HTERT RPE-1 (cell line): Measurements from ENCODE around the gene PPP1R36.
"Not testable (repeated sequence)": the region's sequence is repeated elsewhere in the genome, so short reads cannot be mapped to it uniquely, and the experiment has no call there.

Source experiments
- in situ Hi-C: fragments of 300-500 bp; cut with MboI; formaldehyde crosslinking; loops from 4 replicates; pipeline ENCODE4 v1.14.3; 2020; ENCODE audit warnings: low sequenced_read_pairs

PPP1R36 gene

DNA sequence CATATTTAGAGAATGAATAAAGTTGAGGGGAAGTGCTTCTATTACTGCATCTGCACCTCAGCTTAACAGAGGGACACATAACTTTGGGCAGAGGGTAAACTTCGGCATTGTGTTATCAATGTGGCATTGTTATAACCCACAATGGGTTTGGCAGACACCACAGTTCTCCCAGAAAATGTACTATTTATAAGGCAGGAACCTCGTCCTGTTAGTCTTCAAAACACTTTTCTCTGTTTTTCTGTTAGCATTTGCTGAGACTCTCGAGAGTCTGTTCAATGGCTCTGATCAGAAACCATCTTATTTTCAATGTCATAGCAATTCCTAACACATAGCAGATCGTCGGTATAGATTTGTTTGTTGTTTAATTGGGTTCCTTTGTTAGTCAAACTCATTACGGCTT, 13.9 kb downstream of the PPP1R36 start:
- in situ Hi-C loops: no loop called here

DNA sequence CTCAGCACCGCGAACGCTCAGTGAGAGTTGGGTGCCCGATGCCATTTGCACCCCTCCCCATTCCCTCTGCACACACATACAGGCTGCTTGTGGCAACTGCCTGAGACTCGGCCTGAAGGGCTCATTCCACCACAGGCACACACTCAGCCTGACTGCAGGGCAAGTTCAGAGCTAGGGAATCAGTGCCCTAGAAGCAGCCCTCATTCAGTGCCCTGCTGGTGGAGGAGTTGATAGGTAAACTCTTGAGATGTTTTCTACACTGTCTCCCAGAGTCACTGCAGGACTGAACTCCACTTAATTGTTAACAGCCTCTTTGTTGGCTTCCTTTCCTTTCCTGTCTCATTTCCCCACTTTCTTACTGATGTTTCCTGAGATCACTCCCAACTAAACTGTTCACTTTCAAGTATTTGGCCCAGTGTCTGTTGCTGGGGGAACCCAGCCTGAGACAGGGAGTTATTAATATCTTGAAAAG, 16.9 kb downstream of the PPP1R36 start:
- in situ Hi-C loops: no loop called here

DNA sequence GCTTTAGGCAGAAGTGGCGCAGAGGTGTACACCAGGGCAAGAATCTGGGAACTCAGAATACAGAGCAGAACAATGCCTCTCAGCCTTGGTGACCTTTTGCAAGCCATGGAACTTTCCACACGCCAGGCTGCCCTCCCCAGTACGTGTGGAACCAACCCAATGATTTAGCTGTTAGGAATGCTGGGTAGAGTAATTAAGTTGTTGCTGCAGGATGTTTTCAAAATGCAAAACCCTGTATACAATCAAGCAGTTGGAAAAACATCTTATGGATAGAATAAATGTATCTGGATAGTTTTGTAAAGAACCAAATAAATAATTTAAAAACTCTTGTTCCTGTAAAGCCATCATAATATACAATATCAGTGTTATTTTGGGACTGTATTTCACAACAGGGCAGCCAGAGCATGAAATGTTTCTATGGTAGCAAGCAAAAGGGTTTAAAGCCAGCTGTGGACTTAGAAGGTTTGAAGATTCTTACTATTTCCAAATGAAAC, 19.4 kb downstream of the PPP1R36 start:
- in situ Hi-C loops: no loop called here

DNA sequence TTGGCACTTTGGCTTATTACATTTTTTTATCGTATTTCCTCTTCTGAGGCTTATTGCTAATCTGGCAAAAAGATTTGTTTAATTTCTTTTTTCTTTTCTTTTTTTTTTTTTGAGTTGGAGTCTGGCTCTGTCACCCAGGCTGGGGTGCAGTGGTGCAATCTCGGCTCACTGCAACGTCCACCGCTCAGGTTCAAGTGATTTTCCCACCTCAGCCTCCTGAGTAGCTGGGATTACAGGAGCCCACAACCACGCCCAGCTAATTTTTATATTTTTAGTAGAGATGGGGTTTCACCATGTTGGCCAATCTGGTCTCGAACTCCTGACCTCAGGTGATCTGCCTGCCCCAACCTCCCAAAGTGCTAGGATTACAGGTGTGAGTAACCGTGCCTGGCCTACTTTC, 19.9 kb downstream of the PPP1R36 start:
- in situ Hi-C loops: not testable (repeated sequence)

DNA sequence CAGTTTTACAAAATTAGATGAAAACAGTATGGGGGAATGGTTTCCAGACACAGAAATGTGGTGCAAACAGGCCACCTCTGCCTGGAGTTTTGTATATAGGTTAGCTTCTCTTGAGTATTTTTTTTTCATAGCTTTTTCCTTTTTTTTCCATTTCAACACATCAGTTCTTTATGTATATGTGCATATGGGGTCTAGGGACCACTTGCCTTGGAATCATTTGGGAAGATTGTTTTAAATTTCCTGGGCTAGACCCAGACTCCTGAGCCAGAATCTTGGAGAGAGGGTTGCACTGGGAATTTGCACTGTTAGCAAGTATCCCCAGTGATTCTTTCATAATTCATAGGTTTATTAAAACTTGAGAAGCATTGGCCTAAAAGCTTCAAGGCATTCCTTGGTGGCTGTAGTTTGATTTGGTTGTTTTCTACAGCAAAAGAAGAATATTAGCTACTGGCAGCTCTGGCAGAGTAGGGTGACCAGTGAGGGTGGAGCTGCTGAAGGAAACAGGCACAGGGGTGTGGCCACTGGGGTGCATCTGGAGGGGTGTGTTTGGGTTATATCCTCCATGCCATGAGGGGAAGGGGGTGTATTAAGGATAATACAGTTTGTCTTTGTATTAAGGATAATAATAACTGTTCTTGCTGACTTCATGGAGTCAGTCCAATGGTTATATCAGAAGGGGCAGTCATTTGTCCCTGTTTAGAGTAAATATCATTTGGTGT, 22.8 kb downstream of the PPP1R36 start:
- in situ Hi-C loops: no loop called here

DNA sequence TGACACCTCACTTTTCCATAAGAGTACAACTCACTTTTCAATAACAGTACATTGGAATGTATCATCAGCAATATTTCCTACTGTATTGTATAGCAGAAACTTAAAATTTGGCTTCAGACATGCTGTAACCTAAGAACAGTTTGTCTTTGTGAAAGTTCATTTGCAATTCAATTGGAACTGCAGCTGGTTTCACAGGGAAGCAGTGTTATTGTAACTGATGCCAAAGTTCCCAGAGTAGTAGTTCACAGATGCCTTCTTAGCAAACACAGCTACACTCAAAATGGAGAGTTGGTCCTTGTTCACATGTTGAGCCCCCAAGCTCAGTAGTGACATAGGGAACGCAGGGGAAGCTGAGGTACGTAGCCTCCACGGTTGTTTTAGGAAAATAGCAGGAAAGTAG, 23.3 kb downstream of the PPP1R36 start:
- in situ Hi-C loops: no loop called here

DNA sequence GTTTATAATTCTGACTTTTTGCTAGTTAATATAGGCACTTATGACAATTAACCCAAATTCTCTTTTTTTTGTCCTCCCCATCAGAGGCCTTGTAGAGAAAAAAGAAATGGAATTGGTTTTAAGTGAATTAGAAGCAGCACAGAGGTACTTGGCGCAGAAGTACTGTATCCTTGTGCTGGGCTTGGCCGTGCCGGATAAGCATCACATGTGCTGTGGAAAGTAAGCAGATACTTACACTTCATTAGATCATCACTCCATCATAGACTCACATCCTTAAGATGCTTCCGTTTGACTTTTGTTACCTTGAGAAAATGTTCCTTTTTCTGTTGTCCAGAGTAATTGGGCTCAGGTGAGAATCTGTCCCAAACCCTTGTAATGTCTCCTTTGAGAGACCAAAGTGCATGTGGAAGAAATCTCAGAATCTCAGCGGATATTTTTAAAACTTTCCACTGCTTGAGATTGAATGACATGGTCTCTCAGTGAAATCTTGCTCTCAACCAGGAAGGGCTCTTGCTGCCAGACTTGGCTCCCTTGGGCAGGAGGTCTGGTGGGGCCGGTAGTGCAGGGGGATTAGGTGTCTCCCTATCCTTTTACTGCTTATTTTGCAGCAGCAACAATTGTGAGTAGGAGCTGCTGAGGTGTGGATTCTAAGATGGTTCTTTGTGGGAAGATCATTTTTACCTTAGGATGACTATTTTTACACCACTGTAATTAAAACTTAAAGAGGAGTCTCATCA, 24.8 kb downstream of the PPP1R36 start:
- in situ Hi-C loops: no loop called here

DNA sequence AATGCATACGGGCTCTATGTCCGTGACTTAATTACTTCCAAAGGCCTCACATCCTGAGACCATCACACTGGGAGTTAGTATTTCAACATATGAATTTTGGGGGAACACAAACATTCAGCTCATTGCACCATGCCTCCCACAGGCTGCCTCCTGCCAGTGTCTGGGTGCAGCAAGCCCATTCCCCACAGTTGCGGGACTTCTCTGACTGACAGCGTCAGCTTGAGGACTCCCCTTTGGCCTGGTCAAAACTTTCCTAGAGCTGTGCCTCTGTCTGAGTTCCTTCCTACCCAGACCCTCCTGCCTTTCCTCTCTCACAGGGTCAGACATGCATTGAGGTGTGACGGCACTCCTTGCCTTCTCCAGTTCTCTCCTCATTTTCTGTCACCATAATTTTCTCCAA, 27.4 kb downstream of the PPP1R36 start:
- in situ Hi-C loops: no loop called here

DNA sequence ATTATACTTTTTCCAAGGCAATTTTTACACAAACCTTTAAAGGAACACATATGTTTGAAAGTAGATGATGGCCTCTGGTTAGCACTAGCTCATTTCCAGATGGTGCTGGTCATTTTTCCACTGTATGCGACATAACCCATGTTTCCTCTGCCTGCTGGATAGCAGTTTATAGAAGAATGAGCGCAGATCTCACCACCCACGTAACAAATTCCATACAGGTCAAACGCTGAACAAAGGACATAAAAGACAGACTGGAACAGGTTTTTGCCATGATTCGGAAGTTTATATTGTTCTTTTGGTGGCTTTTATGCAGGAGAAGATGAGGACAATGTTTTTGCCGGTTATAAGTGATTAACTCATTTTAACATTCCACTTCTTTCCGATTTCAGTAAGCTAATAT, 30.7 kb downstream of the PPP1R36 start:
- in situ Hi-C loops: no loop called here

DNA sequence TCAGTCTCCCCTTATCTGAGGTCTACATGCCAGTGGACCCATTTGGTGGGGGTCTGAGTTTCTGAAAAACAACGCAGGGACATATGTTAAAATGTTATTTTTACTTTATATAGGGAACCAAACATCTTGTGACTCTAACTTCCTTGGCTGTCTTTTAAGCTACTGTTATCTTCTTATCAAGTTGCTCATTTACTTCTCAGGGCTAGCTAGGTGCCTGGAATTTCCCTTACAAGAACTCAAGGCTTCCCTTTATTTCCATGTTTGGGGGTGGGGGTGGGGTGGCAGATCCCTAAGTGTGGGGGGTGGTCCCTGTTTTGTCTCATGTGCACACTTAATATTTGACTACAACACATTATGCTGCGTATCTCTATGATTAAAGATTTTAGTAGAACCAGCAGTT, 31.6 kb downstream of the PPP1R36 start:
- in situ Hi-C loops: no loop called here

DNA sequence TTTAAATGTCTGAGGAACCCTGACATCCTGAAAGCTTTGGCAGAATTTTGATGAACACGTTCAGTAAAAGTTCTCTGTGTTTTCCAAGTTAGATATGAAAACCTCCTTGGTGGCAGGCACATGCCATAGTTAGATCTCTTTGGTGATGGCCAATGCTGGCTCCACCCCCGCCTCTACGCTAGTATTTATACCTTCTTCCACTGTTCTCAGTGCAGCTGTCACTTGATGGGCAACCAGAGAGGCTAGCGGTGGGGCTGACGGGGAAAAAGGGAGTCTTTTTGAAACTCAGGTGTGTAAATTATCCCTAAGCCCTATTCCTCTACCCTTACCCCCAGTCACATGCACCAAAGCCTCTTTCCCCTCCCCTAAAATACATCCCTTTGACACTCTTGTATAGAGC, 32.1 kb downstream of the PPP1R36 start:
- in situ Hi-C loops: no loop called here

DNA sequence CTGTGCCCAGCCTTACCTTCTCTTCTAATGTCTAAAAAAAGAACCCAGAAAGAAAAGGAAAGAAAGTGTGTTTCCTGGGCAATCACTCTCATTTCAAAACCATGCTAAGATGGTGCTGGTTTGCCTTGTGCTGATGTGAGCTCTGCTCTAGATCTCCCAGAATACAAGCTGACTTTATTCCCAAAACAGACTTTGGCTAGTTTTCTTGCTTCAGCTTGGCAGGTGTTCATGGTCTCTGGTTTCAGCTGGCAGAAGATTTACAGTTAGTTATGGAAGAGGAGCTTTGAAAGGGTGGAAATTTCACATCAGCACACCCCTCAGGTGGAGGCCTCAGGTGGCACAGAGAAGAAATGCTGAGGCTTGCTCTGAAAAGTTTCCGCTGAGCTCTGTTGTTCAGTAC, 34.4 kb downstream of the PPP1R36 start:
- in situ Hi-C loops: no loop called here

DNA sequence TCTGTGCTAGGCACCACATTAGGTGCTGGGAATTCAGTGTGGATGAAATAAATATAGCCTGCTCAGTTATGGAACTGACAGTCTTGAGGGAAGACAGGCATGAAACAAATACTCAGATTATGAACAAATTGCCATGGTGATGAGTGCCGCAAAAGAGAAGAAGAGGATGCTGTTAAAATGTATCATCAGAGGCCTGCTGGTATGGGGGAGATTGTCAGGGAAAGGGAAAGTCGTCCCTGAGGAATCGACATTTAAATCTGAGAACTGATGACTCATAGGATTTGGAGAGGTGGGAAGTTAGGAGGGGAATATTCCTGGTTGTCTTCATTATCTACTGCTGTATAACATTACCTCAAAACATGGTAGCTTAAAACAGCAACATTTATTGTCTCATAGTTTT, 42.0 kb downstream of the PPP1R36 start:
- in situ Hi-C loops: no loop called here

DNA sequence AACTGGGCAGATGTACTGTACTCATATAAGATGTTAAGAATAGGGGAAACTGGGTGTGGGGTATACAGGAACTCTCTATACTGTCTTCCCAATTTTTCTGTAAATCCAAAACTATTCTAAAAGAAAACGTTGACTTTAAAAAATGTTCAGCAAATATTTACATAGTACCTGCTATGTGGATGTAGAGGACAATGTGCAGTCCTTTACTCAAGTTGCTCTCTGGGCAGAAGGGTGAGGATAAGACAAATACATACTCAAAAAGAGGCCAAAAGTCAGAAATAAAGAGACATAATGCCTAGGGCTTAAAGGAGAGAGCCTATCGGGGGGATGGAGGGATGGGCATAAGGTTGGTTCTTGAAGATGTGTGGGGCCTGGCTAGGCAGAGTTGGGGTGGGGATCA, 44.7 kb downstream of the PPP1R36 start:
- in situ Hi-C loops: no loop called here

DNA sequence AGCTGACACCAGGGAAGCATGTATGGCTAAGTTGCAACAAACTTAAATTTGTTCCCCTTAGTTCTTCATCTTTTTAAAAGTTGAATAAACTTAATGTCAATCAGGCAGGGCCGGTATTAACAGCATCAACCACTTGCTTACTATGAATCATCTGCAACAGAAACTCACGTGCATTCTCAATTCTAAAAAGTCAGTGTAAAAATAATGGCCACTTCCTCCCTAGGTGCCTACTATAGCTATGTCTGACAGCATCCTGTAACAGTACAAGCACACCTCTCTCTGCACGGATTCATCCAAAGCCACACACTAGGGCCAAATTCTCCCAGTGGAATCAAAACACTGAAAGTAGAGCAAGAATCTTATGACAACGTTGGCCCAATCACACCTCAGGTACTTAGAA, 48.6 kb downstream of the PPP1R36 start:
- in situ Hi-C loops: no loop called here

DNA sequence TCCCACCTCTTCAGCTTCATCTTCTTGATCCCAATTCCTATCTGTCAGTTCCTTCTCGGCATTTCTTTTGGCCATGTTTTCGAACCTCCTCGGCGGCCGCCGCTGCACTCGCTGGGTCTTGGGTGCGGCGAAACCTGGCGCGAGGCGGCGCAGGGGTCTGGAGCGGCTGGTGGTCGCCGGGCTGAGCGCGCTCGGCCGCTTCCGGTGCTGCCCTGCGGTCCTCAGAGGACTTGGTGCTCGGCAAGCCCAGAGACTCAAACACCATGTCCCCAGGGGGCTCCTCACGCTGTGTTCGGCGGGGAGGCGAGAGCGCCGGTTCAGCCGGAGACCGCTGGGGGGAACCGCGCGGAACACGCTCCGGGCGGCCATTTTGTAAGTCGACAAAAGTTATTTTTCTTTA, 51.8 kb downstream of the PPP1R36 start:
- in situ Hi-C loops: no loop called here

DNA sequence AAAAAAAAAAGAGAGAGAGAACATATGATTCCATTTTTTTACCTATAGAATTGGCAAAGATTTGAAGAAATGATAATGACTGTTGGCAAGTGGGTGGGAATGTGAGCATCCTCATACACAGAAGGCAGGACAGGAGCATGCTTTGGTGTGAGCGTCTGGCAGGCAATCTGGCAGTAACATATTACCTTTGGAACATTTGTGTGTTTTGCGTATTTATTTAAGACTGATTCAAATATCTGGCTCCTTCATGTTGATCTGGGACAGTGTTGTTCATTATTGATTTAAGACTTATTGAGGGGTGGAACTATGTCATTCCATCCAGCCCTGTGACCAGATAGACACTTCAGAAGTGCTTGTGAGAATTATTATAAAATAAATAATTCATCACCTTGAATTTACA, 53.1 kb downstream of the PPP1R36 start:
- in situ Hi-C loops: no loop called here

DNA sequence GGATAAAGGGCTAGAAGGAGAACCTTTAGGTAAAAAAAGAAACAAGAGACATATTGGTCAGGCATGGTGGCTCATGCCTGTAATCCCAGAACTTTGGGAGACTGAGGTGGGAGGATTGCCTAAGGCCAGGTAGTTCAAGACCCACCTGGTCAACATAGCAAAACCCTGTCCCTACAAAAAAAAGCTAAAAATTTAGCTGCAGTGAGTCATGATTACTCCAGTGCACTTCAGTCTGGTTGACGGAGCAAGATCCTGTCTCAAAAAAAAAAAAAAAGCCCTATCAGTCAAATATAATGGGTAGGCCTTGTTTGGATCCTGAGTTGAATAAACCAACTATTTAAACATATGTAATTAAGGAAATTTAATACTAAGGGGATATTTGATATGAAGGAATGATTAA, 54.2 kb downstream of the PPP1R36 start:
- in situ Hi-C loops: no loop called here

DNA sequence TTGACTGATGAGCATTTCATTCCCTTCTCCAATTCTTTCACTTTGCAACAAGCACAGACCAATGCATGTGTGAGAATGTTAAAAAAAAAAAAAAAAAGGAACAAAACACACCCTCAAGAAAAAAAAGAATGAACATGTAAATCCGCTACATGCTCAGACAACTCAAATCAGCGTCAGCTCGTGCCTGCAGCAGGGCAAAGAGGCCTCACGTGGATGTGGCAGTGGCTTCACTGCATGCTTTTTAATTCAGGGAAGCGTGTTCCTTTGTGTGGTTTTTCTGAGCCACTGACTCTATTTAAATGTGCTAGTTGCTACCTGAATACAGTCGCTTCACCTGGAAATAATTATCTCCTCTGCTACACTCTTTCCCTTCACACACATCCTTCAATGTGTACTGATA, 55.1 kb downstream of the PPP1R36 start:
- in situ Hi-C loops: no loop called here

DNA sequence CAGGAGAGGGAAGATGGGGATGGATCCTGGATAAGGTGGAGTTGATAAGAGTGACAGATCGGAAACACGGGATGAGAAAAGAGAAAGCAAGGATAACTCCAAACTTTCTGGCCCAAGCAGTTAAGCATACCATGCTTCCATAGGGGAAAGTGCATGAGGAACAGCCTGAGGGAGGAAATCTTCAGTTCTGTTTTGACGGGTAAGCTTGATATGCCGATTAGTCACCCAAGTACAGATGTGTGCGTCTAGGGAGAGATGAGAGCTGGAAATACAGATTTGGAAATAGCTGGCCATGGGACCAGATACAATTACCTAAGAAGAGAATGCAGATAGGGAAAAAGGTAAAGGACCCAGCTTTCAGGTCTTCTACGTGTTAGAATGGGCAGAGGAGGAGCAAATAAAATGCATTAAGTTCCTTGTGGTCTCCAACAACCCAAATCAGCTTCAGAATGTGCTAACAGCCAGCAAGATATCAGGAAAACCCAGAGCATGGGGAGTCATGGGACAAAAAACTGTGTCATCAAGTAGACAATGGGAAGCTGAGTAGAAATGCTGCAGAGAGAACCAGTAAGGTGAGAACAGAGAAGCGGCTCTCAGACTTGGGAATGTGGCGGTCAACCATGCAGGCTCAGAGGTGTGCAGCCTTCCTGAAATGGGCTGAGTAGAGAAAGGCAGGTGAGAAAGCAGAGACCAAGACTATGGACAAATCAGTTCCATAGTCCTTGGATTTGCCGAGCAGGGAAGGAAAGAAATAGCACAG, 56.3 kb downstream of the PPP1R36 start:
- in situ Hi-C loops: no loop called here

DNA sequence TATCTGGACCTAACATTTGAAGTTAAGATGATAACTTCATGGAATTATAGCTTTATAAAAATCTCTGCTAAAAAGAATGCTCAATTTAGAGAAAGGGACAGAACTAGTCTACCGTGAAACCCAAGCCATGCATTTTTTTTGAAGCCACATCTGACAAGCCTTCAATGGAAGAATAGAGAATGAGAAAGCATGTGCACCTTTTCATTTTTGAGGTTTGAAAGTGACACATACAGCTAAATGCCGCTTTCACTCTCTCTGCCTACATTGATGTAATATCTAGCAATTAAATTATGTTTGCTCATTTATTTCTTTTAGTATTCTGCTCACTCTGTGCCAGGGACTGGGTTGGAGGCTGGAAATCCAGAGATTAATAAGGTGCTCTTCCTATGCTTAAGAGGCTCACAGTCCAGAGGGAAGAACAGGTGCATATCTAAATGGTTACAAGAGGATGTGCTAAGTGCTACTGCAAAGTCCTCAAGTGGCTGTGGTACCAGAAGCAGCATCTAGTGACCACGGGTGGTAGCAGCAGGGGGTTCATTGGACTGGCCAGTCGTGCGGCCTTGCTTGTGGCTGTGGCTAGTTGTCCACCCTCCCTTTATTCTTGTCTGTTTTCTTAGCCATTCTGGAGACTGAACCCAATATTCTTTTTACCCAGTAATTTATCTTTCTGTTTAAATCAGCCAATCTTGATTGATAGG, 60.4 kb downstream of the PPP1R36 start:
- in situ Hi-C loops: no loop called here
